Vagina (tissue), 2 donors: Measurements from ENCODE around the gene KRTAP12-2.

Experiments used
- CTCF ChIP-seq, 3 experiments: fragments of 450-650 bp in 2 of 3; fragments of 200-600 bp in 1 of 3; sonication (generic) in 1 of 3; IDR thresholded peaks; one replicate each; pipeline ENCODE4 v1.5.1; 2017 to 2019; ENCODE audit warnings: antibody characterized with exemption in 3 of 3, mild to moderate bottlenecking in 2 of 3, moderate library complexity in 2 of 3
- POLR2A ChIP-seq, 2 donors: fragments of 450-650 bp; IDR thresholded peaks; one replicate each; pipeline ENCODE4 v1.6.1; 2017; ENCODE audit warnings: antibody characterized with exemption in 2 of 2, mild to moderate bottlenecking in 2 of 2, moderate library complexity in 2 of 2
- POLR2AphosphoS5 ChIP-seq, 2 donors: sonication (generic); formaldehyde crosslinking; IDR thresholded peaks; one replicate each; pipeline ENCODE4 v1.9.0; 2017; ENCODE audit warnings: antibody characterized with exemption in 2 of 2, mild to moderate bottlenecking in 2 of 2, low read depth in 1 of 2; ENCODE audit not compliant: insufficient read depth in 1 of 2

GRCh38 chr21:44677881-44678280, 11.2 kb upstream of the KRTAP12-2 start:
- TF ChIP-seq CTCF (IDR thresholded peaks at IDR 0.05) (no peak), POLR2A (IDR thresholded peaks at IDR 0.05) (no peak), POLR2AphosphoS5 (IDR thresholded peaks at IDR 0.05; ENCODE audit: insufficient read depth in 1 of 2, low read depth in 1 of 2) (no peak)
